Right ventricle myocardium superior (tissue), 1 donor: ENCODE results near the gene KLHL20. TPM values are rescaled to one million over a fixed set of nuclear protein-coding genes. Genes with fewer than 3 reads are reported as not detected.
"Not testable (repeated sequence)": the region's sequence is repeated elsewhere in the genome, so short reads cannot be mapped to it uniquely, and the experiment has no call there.

ENCODE experiments used
- ATAC-seq: fragments of 200-7000 bp; cut with Tn5 transposase; one replicate; pipeline ENCODE4 v1.9.1; 2020; ENCODE audit warnings: mild to moderate bottlenecking; ENCODE audit not compliant: poor library complexity
- DNase-seq: peaks from one replicate; pipeline ENCODE4 v3.0.0-alpha.2; 2020
- intact Hi-C: fragments of 100-400 bp; cut with DNase I; formaldehyde crosslinking; loops from one replicate; pipeline ENCODE4 v1.11.2; 2022
- long read RNA-seq: library from polyadenylated mRNA; unstranded; transcript quantifications from one replicate; pipeline ENCODE4 v2.0.0, GENCODE V29; 2021
- total RNA-seq: library from RNA; stranded (reverse); fragmentation: NEBNext Ultra II Directional; extraction: Animal tissue kit (Norgen Biotek cat#: 25700); gene quantifications from one replicate; pipeline ENCODE4 v1.2.1, GENCODE V29; 2021
- donor health status: DM: no; HTN: yes; CAD: no; lungs with severe emphysema.

Gene KLHL20, protein sequence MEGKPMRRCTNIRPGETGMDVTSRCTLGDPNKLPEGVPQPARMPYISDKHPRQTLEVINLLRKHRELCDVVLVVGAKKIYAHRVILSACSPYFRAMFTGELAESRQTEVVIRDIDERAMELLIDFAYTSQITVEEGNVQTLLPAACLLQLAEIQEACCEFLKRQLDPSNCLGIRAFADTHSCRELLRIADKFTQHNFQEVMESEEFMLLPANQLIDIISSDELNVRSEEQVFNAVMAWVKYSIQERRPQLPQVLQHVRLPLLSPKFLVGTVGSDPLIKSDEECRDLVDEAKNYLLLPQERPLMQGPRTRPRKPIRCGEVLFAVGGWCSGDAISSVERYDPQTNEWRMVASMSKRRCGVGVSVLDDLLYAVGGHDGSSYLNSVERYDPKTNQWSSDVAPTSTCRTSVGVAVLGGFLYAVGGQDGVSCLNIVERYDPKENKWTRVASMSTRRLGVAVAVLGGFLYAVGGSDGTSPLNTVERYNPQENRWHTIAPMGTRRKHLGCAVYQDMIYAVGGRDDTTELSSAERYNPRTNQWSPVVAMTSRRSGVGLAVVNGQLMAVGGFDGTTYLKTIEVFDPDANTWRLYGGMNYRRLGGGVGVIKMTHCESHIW
- 15.2 TPM for total RNA-seq
- long read RNA-seq, transcript KLHL20-201 (12 exons, 3,421 nt) = major isoform, 21 of 36 reads
- long read RNA-seq, partial matches to known transcripts = 2 of 36 reads
- long read RNA-seq, other reads (novel, unspliced or antisense) = 13 of 36 reads

DNA sequence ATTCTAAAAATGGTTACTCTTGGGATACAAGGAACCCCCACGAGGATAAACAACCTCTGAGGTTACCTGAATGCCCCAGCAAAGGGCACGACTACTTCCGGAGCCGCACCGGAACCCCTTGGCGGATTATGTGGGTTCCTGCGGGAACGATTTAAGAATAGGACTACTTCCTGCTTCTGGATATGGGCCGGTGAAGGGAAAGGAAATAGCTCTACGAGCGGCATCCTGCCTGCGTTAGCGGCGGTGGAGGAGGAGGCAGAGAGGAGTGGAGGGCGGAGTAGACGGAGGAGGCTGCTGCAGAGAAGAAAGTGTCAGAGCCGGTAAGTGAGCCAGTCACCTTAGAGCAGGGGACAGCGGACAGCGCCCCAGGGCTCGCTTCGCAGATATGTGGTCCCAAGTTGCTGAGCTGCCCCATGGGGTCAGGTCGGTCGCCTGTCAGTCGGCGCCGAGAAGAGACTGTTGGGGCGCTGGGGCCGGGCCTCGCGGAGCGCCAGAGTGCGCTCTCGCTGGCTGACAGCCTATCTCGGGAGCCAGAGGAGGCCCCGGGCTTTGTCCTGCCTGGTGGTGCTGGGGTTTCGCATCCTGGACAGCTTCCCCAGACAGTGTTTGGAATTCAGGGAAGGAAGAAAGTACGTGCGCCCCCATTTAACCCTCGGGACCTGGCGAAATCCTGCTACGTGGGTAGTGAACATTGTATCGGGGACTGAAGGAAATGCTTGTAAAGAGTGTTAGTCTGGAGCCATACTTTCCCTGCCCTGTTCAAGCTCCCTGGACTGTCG, at the start of gene KLHL20:
Gene KLHL20, plus strand, starts transcription at position 223 of the 779 bp plus-strand sequence. CDS start 1,063 bp downstream, outside the sequence.
- intact Hi-C loops = no loop called here
- peak; percentile 83 for DNase-seq
- peak; percentile 98 for ATAC-seq

DNA sequence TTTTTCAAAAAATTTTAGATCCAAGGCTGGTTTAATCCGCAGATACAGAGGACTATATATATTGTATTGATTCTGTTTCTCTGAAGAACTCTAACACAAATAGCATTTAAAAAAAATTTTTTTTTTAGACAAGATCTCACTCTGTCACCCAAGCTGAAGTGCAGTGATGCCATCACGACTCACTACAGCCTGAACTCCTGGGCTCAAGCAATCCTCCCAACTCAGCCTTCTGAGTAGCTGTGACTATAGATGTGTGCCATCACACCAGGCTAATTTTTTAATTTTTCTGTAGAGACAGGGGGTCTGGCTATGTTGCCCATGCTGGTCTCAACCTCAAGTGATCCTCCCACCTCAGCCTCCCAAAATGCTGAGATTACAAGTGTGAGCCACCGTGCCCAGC, 48.1 kb upstream of the KLHL20 start:
- ATAC-seq (no peak), DNase-seq (no peak)
- intact Hi-C loops = no loop called here

DNA sequence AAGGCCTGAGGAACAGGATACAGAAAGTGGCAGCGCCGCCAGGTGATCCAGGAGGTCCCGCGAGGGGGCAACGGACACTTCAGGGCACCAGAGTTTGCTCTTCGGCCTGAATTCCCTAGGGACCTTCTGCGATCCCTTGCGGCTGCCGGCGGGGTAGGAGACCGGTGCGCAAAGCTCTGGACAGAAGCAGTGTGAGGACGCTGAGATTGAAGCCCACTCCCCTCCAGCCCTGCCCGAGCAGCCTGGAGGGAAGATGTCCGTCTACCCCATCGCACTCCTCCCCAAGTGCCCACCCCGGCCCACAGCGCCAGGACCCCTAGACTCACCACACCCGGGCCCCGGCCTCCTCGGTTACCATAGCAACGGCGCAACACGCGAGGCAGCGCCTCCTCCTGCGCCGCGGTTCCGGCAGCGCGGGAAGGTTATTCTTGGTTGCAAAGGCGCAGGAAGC, 45.3 kb upstream of the KLHL20 start, which contains the start of gene ANKRD45:
Gene ANKRD45, minus strand, starts transcription at position 361 of the 451 bp plus-strand sequence. CDS start 10,433 bp downstream, outside the sequence.
- intact Hi-C loops = no loop called here
- DNase-seq (peak; percentile 57), ATAC-seq (peak; percentile 22)

DNA sequence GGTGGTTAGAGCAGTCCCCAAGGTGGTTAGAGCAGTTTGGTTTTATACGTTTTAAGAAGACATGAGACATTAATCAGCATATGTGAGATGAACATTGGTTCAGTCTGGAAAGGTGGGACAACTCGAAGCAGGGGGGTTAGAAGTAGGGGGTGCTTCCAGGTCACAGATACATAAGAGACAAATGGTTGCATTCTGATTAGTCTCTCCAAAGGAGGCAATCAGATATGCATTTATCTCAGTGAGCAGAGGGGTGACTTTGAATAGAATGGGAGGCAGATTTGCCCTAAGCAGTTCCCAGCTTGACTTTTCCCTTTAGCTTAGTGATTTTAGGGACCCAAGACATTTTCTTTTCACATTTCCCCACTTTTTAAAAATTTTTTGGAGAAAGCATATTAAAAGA, 40.3 kb upstream of the KLHL20 start:
- intact Hi-C loops, ATAC-seq, DNase-seq: not testable (repeated sequence)

DNA sequence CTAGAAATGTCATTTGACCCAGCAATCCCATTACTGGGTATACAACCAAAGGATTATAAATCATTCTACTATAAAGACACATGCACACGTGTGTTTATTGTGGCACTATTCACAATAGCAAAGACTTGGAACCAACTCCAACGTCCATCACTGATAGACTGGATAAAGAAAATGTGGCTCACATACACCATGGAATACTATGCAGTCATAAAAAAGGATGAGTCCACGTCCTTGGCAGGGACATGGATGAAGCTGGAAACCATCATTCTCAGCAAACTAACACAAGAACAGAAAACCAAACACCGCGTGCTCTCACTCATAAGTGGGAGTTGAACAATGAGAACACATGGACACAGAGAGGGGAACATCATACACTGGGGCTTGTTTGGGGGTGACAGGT, 34.6 kb upstream of the KLHL20 start:
- not testable (repeated sequence) for DNase-seq

DNA sequence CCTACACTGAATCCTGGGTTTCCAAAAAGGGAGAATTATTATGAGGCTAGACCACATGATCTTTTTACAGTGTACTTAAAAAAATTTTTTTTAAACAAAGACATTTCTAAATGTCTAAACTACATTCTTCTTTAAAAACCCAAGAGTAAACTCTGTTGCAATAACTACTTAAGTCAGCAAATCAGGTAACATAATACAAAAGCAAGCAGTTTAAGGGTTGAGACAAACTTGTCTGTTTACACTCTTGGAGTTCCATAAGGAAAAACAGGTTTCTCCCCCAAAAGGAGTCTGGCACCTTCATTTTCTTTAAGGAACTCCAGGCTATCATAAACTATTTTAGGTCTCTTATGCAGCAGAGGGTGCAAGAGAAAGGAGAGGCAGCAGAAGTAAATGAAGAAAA, 32.6 kb upstream of the KLHL20 start:
- ATAC-seq = no peak
- intact Hi-C loops = no loop called here
- DNase-seq = no peak

More for the DNA sequence above, 34.6 kb upstream of the KLHL20 start:
- ATAC-seq, intact Hi-C loops: not testable (repeated sequence)

DNA sequence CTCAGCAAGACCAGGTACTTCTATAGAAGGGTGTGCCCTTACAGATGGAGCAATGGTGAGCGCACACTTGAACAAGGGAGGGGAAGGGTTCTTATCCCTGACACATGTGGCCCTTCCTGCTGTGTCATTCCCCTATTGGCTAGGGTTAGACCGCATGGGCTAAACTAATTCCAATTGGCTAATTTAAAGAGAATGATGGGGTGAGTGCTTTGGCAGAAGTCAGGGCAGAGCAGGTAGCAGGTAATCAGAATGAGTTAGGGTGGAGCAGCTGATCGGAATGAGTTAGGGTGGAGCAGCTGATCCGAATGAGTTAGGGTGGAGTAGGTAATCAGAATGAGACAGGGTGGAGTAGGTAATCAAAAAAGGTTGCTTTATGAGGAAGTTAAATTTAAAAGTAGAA, 30.9 kb upstream of the KLHL20 start:
- ATAC-seq, intact Hi-C loops, DNase-seq: not testable (repeated sequence)

DNA sequence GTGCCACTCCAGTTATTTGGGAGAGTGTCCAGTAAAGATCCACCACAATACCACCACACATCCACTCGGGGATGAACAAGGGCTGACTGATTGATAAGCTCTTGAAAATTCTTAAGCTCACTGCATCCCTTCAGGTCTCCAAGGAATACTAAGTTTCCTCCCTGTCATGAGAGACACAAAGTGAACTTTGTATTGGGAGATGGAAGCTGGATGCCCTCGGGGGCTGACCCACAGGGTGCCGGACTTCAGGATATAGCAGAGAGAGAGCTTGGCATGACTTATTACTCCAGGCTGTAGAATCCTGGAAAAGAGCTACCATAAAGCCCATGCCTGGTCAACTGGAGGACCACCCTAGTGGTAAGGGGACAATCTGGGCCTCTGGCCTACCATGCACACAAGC, 29.7 kb upstream of the KLHL20 start:
- intact Hi-C loops, DNase-seq, ATAC-seq: not testable (repeated sequence)

DNA sequence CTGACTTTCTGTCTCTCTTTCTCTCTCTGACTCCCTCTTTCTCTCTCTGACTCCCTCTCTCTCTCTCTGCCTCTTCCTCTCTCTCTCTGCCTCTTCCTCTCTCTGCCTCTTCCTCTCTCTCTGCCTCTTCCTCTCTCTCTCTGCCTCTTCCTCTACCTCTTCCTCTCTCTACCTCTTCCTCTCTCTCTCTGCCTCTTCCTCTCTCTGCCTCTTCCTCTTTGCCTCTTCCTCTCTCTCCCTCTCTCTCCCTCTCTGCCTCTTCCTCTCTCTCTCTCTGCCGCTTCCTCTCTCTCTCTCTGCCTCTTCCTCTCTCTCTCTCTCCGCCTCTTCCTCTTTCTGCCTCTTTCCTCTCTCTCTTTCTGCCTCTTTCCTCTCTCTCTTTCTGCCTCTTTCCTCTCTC, 26.5 kb upstream of the KLHL20 start:
- intact Hi-C loops = no loop called here
- no peak for DNase-seq
- ATAC-seq = no peak

DNA sequence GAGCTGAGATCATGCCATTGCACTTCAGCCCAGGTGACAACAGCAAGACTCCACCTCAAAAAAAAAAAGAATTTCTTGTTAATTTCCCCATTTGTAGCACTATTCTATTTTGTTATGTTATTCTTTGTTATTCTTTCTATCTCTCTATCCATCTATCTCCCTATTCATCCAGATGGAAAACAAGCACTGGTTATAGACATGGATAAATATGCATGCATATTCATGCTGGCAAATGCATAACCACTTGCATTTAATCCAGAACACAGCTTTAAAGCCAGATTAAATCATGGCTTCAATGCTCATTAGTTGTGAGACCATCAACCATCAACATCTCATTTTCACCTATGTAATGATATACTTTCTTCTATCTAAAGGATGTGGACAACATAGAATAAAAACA, 21.5 kb upstream of the KLHL20 start:
- no peak for ATAC-seq
- DNase-seq = no peak
- intact Hi-C loops = no loop called here

DNA sequence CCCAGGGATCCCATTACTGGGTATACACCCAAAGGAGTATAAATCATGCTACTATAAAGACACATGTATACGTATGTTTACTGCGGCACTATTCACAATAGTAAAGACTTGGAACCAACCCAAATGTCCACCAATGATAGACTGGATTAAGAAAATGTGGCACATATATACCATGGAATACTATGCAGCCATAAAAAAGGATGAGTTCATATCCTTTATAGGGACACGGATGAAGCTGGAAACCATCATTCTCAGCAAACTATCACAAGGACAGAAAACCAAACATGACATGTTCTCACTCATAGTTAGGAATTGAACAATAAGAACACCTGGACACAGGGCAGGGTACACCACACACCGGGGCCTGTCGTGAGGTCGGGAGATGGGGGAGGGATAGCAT, 13.5 kb upstream of the KLHL20 start:
- intact Hi-C loops, ATAC-seq: not testable (repeated sequence)

DNA sequence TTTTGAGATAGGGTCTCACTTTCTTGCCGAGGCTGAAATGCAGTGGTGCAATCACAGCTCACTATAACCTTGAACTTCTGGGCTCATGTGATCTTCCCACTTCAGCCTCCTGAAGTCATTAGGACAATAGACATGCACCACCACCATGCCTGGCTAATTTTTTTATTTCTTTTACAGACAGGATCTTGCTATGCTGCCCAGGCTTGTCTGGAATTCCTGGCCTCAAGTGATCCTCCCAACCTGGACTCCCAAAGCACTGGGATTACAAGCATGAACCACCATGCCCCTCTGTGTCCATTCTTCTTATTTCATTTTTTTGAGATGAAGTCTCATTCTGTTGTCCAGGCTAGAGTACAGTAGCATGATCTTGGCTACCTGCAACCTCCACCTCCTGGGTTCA, 12.0 kb upstream of the KLHL20 start:
- DNase-seq = no peak
- no peak for ATAC-seq
- intact Hi-C loops = no loop called here

More for the DNA sequence above, 13.5 kb upstream of the KLHL20 start:
- not testable (repeated sequence) for DNase-seq

DNA sequence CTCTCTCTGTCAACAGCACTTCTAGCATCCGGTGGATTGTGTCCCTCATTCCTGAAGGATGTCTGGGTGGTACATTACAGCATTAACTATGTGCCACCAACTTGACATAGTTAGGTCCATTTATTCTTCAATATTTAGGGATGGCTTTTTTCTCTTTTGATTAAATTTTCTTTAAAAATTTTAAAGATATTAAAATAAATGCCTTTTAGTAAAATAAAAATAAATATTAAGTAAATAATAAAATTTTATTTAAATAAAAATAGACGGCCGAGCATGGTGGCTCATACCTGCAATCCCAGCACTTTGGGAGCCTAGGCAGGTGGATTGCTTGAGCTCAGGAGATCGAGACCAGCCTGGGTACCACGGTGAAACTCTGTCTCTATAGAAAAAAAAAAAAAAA, 9.7 kb upstream of the KLHL20 start:
- intact Hi-C loops = no loop called here
- ATAC-seq (no peak), DNase-seq (no peak)

DNA sequence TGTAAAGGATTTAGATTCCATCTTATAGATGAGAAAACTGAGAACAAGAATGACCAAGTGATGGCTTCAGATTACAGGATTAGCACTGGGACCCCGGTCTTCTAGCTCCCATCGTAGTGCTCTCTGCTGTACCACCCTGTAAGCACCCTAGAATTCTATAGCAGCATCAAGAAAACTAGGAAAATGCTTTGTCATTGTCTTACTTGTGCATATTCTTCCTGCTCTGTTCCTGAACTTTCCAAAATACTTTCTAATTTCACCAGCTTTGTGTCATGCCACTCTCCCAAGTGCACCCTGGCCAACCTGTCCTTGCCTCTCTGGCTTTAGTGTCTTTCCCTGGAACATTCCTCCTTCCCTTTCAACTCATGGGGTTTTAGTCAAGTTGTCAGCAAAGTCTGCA, 6.0 kb upstream of the KLHL20 start:
- ATAC-seq (no peak), DNase-seq (no peak)
- intact Hi-C loops = no loop called here

DNA sequence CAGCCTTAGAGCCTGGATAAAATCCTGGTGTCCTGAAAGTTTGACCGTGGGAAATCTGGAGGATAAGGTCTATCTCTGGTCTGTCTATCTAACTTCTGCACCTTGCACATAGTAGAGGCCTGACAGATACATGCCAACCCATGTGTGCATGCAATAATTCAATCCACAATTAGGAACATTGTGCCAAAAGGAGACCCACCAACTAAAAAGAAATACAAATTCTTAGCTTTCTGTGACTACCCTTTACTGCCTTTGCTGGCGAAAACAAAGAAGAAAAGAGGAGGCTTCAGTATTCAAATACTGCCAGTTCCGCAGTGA, 381 bp upstream of the KLHL20 start:
- intact Hi-C loops = no loop called here
- ATAC-seq = peak; percentile 9

DNA sequence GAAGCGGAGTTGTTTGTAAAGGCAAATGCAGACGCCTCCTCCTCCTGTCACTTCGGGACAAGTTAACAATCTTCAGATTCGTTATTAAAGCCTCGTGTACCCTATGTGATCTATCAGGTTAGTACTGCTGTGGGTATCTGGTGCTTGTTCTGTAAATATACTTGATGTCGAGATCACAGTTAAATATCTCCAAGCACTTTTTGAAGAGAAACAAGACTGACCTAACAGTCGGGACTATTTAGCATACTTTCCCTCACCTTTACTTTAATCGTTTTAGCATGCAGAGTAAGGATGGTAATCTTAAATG, 710 bp downstream of the KLHL20 start:
- no peak for DNase-seq
- intact Hi-C loops = no loop called here
- ATAC-seq = no peak

More for the DNA sequence above, 381 bp upstream of the KLHL20 start:
- no peak for DNase-seq

DNA sequence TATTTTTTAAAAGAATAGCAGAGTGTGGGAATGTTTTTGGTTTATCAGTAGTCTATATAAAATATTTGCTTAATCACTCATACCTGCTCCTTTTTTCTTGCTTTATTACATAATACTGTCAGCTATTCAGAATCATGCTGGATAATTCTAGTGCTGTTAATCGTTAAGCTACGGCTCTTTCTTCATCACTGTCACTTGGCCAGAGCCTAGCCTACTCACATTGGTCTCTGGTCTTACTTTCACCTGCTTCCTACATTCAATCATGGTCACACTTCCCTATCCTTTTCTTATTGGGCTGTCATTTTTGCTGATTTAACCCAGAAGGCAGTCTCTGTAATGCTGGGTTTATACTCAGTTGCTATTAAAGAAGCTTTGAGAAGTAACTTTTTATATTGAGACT, 2.5 kb downstream of the KLHL20 start:
- intact Hi-C loops = no loop called here
- ATAC-seq (no peak), DNase-seq (no peak)

DNA sequence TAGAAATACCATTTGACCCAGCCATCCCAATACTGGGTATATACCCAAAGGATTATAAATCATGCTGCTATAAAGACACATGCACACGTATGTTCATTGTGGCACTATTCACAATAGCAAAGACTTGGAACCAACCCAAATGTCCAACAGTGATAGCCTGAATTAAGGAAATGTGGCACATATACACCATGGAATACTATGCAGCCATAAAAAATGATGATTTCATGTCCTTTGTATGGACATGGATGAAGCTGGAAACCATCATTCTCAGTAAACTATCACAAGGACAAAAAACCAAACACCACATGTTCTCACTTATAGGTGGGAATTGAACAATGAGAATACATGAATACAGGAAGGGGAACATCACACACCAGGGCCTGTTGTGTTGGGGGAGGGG, 16.6 kb downstream of the KLHL20 start:
- ATAC-seq, DNase-seq, intact Hi-C loops: not testable (repeated sequence)

DNA sequence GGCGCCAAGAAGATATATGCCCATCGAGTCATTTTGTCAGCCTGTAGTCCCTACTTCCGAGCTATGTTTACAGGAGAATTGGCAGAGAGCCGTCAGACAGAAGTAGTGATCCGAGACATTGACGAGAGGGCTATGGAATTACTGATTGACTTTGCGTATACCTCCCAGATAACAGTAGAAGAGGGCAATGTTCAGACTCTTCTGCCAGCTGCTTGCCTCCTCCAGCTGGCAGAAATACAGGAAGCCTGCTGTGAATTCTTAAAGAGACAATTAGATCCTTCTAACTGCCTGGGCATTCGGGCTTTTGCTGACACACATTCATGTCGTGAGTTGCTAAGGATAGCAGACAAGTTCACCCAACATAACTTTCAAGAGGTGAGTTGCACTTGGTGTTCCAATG, 19.1 kb downstream of the KLHL20 start:
- intact Hi-C loops = no loop called here
- ATAC-seq (peak; percentile 52), DNase-seq (no peak)
